Stimulated activated CD4-positive, alpha-beta T cell treated with anti-CD3 and anti-CD28 coated beads, Interleukin-4, amount 100 ng/mL, for 48 hours (primary cell): ENCODE measurements around the gene SIX6.
"Not testable (repeated sequence)": the region's sequence is repeated elsewhere in the genome, so short reads cannot be mapped to it uniquely, and the experiment has no call there.

Experiments used
- DNase-seq, 2 donors: peaks; one replicate each; pipeline ENCODE4 v3.0.0-alpha.2; 2020; ENCODE audit warnings: low read depth in 2 of 2

The SIX6 gene

DNA sequence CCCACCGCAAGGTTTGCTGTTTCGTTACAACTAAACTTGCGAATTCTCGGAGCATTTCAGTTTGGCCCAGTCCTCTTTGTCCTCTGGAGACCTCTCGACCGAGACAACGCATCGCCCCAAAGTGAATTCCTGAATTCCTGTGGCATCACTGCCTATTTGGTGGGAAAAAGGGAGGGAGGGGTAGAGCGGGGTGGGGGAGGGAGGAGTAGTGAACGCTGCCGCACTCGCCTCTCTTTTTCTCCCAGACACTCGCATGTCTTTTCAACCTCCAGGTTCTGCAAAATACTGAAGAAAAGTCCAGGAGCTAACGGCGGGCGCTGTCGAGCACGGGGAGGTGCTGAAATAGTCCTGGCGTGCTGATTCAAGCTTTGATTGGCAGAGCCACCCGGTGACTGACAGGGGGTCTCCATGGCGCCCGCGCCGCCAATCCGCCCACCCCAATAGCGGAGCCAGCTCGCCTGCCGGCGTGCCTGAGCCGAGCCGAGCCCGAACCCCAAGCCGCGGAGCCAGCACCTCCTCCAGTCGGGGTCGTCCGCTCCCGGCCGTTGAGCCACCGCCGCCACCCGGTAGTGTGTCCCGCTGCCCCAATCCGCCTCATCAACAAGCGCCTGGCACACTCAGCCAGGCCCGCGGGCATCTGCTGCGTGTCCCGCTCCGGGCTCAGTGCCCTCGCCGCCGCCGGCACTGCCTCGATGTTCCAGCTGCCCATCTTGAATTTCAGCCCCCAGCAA is at the start of gene SIX6:
TSS of gene SIX6 (plus strand) at position 440 of the 731 bp plus-strand sequence. CDS start at position 693, 253 bp downstream.
- no peak for DNase-seq

DNA sequence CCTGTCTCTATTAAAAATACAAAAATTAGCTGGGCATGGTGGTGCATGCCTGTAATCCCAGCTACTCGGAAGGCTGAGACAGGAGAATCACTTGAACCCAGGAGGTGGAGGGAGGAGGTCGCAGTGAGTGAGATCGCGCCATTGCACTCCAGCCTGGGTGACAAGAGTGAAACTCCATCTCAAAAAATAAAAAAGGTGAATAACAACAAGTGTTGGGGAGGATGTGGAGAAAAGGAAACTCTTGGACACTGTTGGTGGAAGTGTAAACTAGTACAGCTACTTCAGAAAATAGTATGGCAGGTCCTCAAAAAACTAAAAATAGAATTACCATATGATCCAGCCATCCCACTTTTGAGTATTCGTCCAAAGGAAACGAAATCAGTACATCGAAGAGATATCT is 28.7 kb upstream of the SIX6 start:
- not testable (repeated sequence) for DNase-seq

DNA sequence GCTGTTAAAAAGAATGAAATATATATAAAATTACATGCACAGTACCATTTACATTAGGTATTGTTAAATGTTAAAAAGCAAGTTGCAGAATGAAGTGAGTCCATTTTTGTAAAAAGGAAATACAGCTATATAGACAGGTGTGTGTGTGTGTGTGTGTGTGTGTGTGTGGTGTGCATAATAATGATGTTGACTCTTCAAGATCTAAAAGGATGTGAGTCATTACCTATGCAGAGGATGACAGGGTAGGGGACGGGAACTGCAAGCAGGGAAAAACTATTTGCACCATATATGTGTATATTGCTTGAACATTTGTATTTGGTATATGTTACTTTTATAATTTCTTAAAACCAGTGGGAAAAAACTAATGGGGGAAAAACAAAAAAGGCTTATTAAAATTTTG is 26.2 kb upstream of the SIX6 start:
- DNase-seq = no peak

DNA sequence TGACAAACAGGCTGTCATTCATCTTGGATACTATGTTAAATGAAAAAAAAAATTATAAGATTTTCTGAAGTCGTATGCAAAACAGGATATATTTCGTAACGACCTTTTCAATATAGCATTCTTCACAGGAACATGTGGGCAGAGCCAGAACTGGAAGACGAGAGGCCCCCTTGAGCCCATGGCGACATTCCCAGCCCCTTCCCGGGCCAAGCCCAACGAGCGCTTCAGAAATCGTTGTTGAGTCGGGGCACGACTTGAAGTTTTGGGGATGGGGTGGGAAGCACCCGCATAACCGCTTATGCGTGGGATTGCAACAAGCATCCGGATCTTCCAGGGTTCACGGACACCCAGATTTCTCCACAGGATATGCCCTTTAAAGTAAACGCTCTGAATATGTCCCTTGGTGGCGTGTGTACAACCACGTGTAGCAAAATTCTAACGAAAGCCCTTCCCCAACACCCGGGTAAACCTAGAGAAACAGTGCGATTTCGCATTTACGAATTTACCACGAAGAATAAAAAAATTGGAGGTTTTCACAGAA is 23.8 kb upstream of the SIX6 start:
- no peak for DNase-seq

DNA sequence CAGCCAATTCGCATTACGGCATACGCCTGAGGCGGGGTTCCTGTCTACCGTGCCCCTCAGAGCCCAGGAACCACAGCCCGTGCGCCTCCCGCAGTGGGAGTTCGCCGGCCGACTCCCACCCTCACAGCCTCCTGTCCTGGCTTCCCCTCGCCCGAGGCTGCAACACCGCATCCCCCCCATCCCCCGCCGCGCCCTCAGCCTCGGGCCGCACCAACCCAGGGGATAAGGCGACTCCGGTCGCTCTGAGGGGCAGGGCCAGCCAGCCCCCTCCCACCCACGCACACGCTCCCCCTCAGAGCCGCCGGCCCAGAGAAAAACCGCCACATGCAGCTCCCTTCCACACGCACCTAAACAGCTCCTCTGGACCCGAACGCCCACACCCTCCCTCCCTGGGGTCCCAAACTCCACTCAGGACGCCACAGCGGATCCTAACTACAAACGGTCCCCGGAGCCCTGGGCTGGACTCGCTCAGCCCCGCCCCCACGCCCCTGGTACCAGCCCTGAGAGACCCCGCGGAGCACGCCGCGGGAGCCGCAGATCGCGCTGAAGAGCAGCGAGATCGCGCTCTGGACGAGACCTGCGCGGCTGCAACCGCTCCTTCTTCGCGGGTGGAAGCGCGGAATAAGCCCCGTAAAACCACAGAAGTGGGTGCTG is 23.2 kb upstream of the SIX6 start, which contains the start of gene C14orf39:
TSS of gene C14orf39 (minus strand) at position 466 of the 654 bp plus-strand sequence. CDS start 985 bp downstream, outside the sequence.
- DNase-seq = no peak

DNA sequence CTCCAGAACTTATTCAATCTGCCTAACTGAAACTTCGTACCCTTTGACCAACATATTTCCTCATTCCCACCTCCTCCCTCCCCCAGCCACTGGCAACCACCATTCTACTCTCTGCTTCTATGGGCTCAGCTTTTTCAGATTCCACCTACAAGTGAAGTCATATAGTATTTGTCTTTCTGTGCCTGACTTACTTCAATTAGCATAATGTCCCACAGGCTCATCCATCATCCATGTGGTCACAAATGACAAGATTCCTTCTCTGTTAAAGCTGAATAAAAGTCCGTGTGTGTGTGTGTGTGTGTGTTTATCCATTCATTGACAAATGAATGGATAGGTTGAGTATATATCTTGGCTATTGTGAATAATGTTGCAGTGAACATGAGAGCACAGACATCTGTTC is 21.7 kb upstream of the SIX6 start:
- DNase-seq = no peak

DNA sequence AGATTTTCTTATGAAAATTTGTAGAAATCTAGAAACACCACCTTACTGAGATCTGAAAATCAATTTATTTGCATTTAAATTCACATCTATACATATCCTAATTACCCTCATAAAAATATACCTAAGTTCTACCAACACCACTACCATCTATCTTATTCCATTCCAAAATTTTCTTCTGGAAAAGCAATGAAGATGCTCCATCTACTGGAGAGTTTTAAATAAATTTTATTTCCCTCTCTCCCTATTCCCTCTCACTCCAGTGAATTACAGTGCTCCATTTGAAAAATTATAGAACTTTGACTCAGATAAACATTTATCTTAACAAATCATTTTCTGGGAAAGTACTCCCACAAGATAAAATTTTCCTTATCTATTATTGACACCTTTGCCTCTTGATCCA is 20.8 kb upstream of the SIX6 start:
- no peak for DNase-seq

DNA sequence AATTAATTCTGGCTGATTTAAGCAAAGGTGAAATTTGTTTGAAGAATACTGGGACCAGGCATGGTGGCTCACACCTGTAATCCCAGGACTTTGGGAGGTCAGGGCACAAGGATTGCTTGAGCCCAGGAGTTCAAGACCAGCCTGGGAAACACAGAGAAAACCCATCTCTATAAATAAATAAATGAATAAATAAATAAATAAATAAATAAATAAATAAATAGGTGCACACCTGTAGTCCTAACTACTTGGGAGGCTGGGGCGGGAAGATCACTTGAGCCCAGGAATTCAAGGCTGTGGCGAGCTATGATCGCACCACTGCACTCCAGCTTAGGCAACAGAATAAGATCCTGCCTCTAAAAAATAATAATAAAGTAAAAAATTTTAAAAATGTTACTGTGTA is 18.7 kb upstream of the SIX6 start:
- DNase-seq = no peak

DNA sequence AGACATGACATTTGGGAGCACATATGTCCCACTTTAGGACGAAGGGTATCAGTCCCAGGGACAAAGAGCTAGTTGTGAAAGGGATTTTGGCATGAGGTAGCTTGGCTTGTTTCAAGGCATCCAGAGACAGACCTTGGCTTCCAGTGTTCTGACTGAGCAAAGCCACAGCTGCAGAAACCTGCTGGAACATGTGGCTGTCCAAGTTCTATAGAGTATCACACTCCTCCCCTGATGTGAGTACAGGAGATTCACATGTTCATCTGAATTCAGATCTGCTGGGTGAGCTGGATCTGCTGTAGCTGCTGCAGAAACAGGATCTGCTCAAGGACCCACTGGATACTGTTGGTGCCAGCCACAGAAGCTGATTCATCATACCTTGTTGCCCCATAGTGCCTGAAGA is 13.0 kb upstream of the SIX6 start:
- no peak for DNase-seq

DNA sequence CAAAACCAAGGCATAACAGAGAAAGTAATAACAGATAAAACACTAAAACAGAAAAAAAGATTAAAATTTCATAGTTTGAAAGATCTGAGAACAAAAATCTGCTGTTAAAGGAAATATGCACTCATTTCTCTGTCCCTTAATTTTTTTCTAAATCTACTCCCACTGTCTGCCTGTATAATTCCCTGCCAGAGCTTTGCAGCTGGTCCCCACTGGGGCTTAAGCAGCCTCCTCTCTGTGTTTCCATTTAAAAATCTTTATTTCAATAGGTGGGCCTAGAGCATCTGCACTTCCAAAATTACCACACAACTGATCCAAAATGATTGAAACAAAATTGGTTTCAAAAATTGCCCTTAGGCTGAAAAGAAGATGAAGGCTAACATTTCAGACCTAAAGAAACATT is 6.4 kb upstream of the SIX6 start:
- DNase-seq = no peak

DNA sequence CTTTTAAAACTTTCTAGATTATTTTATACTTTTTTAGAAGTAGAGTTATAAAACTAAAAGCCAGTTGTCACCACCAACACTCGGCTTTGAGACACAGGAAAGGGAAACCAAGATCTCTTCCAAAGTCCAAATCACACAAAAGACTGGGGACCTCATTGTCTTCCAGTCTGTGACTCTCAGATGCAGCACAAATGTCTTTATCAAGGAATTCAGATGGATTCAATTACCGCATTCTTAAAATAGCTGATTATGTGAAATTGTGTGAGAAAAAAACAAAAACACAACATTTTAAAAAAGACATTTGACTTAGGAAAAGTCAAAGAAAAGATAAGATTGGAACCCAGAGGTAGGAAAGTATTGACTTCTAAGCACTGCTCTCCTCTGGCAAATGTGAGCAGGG is 3.5 kb upstream of the SIX6 start:
- no peak for DNase-seq

DNA sequence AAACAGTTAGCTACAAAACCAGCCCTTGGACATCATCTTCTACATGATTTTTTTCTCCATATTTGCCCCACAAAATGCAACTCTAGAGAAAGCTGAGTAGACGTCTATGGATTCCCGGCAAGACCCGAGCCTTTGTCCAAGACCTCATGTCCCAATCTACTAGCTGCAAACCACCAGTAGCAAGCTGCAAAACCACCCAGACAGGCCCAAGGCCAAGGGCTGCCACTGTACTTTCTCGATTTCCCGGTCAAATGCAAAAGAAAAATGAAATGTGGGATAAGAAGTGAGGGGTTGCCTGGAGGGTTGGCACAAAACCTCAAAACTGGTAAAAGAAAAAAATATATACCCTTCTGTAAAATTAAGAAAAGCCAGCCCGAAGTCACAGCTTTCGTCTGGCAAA is 2.9 kb upstream of the SIX6 start:
- DNase-seq = no peak

DNA sequence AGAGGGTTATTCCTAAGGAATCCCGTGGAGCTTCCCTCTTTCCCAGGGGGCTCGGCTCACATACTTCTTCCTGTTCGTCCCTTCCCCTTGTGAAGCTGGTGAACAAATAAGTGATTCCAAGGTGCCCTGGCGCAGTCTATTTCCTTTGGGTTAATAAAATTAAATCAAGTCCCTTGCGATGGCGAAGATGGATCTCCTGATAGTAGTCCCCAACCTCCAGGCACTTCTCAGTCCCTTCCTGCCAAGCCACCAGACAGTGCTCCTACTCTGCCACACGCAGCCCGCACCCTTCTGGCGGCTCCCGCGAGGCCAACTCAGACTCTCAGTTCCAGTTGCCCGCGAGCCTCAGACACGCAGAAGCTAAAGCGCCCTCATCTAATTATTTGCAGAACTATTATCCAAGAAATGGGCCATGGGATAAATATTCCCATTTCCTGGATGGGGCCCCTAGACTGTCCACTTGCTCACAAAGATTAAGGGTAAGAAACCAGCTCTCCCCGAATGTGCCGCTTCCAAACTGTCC is 2.4 kb upstream of the SIX6 start:
- DNase-seq = no peak

DNA sequence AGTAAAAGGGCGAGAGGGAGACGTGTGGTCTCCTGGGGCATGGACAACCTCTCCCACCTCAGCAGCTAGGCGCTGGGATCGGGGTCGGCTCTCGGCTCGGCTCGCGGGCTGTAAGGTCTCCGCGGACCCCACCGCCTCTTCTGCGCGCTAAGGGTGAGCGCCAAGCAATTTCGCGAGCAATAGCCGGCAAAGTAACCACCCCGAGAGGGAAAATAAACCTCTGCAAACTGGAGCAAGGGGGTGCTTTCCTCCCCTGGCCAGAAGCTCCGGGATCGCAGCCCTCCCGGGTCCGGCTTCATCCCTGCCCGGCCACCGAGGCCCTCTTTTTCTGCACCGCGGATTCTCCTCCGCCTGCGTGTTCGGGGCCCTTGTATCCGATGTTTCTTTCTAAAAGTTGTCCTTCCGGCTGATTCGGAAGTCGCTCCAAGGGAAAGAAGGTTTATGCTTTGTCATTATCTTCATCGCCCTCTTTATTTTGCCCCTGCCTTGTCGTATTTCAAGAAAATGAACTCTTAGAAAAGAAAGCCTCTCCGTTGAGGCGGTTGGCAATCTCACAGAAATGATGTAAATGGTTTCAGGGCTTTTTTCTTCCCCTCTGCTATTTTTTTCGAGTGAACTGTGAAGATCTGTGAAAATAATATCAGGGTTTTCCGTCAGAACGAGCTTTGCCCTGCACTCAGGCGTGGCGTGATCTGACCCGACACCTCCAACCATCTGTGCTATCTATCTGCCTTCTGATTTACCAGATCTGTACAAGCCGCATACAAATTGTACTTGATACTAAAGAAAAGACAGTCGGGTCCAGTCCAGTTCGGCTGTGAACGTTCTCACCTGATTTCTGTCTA is 1.7 kb upstream of the SIX6 start:
- no peak for DNase-seq

DNA sequence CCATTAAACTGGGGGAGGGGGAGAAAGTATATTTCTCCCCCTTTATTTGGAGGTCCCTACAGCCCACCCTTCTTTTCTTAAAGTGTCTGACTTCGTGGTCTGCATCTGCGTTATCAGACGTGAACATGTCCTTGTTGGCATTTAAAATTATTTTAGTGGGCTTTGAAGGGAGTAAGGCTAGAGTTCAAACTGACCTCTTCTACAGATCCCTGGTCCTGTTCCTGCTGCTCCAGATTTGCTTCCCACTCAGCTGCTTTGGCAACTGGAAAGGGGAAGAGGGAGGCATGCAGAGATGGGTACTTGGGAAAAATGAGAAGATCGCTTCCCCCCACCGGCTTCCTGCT is 611 bp upstream of the SIX6 start:
- DNase-seq = no peak

DNA sequence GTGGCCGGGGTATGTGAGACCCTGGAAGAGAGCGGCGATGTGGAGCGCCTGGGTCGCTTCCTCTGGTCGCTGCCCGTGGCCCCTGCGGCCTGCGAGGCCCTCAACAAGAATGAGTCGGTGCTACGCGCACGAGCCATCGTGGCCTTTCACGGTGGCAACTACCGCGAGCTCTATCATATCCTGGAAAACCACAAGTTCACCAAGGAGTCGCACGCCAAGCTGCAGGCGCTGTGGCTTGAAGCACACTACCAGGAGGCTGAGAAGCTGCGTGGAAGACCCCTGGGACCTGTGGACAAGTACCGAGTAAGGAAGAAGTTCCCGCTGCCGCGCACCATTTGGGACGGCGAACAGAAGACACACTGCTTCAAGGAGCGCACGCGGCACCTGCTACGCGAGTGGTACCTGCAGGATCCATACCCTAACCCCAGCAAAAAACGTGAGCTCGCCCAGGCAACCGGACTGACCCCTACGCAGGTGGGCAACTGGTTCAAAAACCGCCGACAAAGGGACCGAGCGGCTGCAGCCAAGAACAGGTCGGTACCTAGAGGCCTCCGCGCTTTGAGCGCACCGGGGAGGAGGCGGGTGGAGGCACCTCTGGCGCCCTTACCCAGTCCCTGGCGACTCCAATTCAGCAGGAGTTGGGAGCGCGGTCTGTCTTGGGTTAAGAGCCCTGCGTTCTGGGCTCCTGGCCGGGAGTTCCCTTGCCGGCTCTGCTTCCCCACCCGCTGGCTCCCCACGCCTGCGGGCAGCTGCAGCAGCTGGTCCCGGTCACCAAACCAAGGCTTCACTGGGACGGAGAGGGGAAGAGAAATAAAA is 700 bp downstream of the SIX6 start:
- no peak for DNase-seq

DNA sequence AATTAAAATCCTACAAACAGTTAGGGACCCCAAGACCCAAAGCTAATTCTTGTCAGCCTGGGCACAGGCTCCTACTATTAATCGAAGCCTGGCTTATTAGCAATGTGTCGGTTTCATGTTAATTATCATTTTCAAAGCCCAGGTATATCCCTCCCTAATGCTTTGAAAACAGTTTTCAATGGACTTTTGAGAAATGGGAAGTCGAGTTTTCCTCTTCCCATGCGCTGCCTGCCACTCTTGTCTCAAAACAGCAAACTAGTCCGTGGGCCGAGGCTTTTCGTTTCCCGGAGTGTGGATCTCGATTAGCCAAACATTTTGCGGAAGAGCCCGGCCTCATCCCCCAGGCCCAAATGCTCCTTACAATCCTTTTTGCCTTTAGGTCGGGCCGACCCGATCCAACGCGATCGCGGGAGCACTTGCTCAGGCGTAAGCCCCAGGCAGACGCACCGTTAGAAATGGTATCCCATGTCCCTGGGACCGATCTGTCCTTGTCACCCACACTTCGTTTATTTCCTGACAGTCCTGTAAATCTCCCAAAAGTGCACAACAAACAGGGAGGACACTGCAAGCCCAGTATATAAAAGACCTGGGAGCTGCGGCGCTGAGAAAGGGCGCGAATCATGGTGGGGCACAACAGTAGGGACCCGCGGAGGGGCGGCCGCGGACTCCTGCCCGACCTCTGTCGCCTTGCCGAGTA is 1.5 kb downstream of the SIX6 start:
- no peak for DNase-seq

DNA sequence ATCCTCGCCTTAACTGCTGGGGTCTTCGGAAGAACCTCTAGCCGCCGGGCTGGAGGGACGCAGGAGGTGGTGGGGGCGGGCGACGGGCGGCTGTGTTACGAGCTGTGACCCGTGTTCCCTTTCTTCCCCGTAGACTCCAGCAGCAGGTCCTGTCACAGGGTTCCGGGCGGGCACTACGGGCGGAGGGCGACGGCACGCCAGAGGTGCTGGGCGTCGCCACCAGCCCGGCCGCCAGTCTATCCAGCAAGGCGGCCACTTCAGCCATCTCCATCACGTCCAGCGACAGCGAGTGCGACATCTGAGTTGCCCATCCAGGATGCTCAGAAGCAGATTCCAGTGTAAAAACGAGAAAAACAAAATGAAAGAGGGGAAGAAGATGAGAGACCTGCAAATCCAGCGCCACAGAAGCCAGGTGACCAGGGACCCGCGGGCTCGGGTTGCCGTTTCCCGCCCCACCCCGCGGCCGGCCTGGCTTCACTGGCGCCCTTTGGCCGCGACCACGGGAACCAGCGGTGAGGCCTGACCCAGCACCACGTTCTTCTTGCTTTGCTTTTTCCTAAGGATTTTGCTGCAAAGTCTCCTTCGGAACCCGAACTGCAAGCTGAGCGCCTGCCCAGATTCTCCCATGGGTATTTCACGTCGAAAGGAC is 2.1 kb downstream of the SIX6 start:
- DNase-seq = no peak

DNA sequence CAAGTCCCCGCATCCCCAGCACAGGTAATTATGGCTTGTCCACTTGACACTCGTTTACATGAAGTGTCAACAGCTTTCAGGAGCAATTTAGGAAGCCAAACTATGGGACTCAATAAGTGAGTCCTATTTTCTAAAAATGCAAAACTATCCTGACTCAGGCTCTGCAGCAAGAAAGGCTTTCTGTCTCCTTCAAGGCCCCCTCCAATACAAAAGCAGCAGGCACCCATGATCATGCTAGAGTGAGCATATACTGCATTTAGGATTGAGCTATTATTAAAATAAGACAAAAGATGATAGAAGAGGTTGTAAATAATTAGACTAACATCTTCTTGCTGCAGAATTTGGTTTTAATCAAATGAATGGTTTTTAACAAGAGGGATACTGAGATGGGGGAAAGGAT is 3.2 kb downstream of the SIX6 start:
- DNase-seq = no peak

DNA sequence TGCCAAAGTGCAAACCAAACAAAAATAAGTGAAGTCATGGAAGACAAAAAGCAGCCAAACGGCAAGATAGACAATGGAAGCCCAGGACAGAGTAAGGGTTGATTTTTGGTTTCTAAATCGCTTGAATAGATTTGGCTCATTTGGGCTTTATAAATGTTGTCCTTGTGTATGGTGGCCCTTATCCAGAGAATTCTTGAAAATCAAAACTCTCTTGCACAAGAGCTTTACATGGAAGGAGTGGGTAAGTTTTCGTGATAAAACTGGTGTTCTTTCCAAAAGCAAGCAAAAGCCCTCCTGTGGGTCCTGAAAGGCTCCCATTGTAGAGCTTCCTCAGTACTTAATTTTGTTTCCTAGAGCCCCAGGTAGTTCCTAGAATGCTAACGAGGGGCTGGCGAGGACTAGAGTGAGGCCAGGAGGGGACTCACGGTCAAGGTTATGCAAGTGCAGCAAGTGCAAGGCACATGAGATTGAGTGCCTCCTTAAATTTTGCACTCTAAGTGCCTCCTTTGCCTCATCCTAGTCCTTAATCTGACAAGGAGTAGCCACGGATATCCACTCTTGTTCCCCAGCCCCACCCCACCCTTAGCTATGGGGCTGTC is 4.1 kb downstream of the SIX6 start:
- no peak for DNase-seq
